GM21737 (cell line): ENCODE data around the gene INSYN2A.

ENCODE experiments used
- ATAC-seq: cut with Tn5 transposase; IDR thresholded peaks from one replicate; pipeline ENCODE4 v1.9.1; 2021; ENCODE audit warnings: mild to moderate bottlenecking, moderate library complexity; ENCODE audit not compliant: unreplicated experiment

Gene INSYN2A

GRCh38 chr10:127154831-127155620 is 41.4 kb downstream of the INSYN2A start:
- no peak for ATAC-seq

- ATAC-seq: no peak
Observed at GRCh38 chr10:127153181-127153580, 43.2 kb downstream of the INSYN2A start.

GRCh38 chr10:127151981-127152699 is 44.3 kb downstream of the INSYN2A start:
- ATAC-seq: no peak

GRCh38 chr10:127151541-127151940 is 44.9 kb downstream of the INSYN2A start:
- no peak for ATAC-seq

GRCh38 chr10:127150136-127150535 is 46.3 kb downstream of the INSYN2A start:
- no peak for ATAC-seq

GRCh38 chr10:127149501-127150081 is 46.8 kb downstream of the INSYN2A start:
- no peak for ATAC-seq

- no peak for ATAC-seq
Observed at GRCh38 chr10:127148933-127149220, 47.5 kb downstream of the INSYN2A start.

GRCh38 chr10:127148066-127148932 is 48.1 kb downstream of the INSYN2A start:
- ATAC-seq: no peak

- no peak for ATAC-seq
Observed at GRCh38 chr10:127146661-127147060, 49.7 kb downstream of the INSYN2A start.
